HT-29 (cell line): ENCODE data around the gene KMT2B. TPM values are rescaled to one million over a fixed set of nuclear protein-coding genes. Genes with fewer than 3 reads are reported as not detected.

ENCODE experiments used
- DNase-seq: peaks from one replicate; pipeline ENCODE4 v3.0.0-alpha.2; 2015; ENCODE audit warnings: low spot score
- total RNA-seq: library from RNA; depleted of rRNA; stranded (reverse); fragments of >200 nt; shearing (Covaris generic); gene quantifications from 2 replicates; pipeline ENCODE4 v1.2.3, GENCODE V29; 2014

Gene KMT2B
- total RNA-seq, 1 experiment from 2014 or later: 29.3 TPM

DNA sequence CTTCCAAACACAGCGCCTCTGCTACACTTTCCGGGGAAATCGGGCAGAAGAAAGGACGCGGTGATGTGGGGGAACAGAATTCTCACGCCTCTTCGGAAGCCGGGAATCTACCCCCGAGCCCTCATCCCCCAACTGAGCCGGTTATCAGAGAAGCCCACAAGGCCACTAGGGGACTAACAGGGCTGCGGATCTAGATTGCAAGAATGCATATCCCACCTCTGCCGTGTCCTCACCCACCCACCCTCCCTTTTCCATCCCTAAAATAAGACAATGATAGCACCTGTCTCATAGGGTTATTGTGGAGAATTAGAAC lies 23.4 kb downstream of the KMT2B start:
- DNase-seq: no peak

- DNase-seq: no peak
These were observed 24.4 kb downstream of the KMT2B start, which contains the start of gene IGFLR1 for GRCh38 chr19:35742121-35742724. TSS of gene IGFLR1 (minus strand) at chr19:35742452. CDS start at chr19:35741180, 1,272 bp downstream.

DNA sequence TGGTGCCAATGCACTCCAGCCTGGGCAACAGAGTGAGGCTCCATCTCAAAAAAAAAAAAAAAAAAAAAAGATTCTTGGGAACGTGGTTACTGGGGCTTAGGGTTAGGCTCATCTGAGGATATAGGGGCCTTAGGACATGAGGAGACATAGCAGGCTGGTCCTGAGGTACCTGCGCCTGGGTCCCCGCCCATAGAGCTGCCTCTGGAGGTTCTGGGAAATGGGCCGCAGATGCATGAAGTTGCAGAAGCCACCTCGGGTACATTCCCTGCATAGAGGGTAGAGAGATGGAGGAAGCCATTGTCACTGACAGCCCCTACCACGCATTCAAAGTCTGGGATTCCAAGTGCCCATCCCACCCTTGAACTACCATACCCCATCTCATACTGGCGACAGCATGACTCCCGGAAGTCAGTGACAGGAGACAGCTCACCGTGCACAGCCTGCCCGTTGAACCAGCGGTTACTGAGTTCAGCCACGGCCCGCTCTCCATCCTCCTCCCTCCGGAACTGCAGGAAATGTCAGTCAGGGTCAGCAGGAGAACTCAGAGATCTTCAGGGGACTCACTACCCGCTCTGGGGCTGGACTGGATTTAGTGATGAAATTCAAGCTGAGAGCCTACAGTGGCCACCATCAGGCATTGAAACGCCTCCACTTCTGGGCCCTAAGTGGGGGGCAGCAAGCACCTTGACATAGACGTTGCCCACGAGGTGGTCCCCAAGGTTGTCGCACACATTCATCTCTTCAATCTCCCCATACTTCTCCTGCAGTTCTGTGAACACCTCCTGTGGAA lies 26.0 kb downstream of the KMT2B start:
- no peak for DNase-seq

DNA sequence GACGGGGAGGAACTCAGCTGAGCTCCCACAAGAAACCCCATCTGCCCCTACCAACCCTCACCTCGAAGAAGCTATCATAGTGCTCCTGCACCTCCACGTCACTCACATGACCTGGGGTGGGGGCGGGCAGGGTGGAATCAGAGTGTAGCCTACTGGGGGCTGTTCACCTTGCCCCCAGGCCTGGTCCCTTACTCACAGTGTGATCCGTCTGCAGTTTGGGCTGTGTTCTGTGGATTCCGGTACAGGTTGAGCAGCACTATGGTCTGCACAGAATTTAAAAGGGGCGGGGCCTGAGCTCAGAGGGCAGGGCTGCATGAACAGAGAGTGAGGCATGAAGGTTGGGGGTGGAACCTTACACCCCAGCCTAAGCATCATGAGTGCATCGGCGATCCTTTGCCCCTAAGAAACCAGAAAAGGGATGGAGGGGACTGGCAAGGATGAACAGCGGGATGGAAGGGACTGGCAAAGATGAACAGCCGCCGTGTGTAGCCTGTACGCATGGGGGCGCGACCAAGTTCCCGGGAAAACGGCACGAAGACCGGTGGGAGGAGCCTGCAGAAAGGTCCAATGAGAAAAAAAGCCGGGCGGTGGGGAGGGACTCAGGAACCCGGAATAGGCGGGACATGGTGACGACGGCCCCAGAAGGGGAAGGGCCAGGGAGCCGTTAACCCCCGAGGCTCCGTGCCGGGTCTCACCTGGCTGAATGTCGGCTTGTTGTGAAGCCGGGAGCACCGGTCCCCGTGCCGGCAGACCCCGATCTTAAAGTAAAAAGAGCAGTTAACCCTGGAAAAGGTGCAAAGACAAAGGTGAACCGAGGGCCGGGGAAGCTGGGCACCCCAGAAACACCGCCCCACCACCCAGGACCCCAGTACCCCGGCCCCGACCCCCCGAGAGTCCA lies 26.9 kb downstream of the KMT2B start:
- DNase-seq: peak; percentile 100

DNA sequence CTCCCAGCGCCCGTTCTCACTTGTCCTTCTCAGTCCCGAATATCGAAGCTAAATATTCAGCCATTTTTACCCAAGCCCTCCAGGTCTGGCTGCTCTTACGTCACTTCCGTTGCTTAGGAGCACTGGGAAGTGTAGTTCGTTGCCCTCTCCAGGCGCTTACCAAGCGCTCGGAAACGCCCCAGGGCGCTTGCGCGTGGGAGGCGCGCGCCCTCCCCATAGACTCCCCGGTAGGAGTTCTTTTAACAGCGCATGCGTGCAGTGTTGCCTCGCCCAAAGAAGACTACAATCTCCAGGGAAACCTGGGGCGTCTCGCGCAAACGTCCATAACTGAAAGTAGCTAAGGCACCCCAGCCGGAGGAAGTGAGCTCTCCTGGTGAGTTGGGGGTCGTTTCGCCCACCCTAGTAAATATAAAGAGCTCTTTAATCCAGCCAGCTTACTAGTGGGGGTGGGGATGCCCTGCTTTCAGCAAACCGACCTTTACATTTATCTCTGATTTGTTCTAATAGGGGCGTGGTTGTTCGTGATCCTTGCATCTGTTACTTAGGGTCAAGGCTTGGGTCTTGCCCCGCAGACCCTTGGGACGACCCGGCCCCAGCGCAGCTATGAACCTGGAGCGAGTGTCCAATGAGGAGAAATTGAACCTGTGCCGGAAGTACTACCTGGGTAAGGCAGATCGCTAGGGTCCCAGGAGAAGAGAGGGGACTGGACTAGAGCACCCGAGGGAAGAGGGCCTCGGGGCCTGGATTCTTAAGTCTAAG lies 27.7 kb downstream of the KMT2B start, which contains the start of the genes PSENEN and U2AF1L4:
Gene PSENEN, plus strand, starts transcription at position 324 of the 759 bp plus-strand sequence. Its CDS starts 280 bp downstream, at position 604.
Gene U2AF1L4, minus strand, starts transcription at position 91 of the 759 bp plus-strand sequence. Its CDS starts 27 bp downstream, at position 64.
- DNase-seq: peak; percentile 100

GRCh38 chr19:35746087-35746462 lies 28.3 kb downstream of the KMT2B start:
- no peak for DNase-seq

DNA sequence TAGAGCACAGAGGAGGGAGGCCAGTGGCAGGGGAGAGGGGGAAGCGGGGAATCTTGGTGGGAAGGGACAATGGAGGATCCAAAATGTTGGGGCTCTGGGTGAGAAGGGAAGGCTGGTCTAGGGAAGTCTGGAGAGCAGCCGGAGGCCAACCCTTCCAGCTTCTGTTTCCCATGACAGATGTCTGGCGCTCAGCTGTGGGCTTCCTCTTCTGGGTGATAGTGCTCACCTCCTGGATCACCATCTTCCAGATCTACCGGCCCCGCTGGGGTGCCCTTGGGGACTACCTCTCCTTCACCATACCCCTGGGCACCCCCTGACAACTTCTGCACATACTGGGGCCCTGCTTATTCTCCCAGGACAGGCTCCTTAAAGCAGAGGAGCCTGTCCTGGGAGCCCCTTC lies 28.7 kb downstream of the KMT2B start:
- no peak for DNase-seq

DNA sequence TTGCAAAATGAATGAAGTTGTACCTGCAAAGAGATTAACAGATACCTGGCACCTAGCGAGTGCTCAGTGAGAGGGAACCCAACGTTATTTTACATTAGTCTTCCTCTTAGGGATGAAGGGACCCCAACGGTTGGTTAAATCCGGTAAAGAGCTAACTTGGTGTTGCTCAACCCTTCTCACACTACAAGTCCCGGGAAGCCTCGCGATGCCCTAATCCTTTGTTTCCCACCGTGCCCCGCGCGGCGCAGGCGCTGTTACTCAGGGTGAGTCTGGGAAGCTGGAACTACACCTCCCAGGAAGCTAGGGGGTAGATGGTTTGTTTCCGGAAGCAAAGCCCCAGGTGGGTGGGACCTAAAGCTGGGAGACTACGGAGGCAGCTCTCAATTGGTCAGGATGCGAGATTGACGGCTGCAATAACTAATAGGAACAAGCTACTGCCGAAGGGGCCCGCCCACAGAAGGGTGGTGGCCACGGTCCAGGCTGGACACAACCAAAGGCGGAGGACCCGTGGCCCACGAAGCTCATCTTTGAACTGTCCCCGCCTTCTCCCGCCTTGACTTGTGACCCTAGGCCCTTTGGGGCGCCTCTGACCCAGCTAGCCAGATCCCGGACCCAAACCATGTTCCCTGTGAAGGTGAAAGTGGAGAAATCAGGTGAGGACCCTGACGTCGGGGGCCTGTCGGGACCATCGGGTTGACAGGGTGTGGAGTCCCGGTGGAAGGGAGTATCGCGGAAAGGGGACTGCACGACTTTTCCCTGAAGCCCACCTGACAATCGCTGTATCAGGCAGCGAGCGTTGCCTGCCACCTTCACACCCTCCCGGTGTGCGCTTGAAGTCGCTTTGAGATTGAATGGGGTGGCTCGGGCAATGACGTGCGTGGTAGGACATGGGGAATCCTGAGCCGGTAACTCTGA lies 30.6 kb downstream of the KMT2B start, which contains the start of gene LIN37:
Gene LIN37, plus strand, starts transcription at position 471 of the 915 bp plus-strand sequence. Its CDS starts 149 bp downstream, at position 620.
- peak; percentile 100 for DNase-seq

DNA sequence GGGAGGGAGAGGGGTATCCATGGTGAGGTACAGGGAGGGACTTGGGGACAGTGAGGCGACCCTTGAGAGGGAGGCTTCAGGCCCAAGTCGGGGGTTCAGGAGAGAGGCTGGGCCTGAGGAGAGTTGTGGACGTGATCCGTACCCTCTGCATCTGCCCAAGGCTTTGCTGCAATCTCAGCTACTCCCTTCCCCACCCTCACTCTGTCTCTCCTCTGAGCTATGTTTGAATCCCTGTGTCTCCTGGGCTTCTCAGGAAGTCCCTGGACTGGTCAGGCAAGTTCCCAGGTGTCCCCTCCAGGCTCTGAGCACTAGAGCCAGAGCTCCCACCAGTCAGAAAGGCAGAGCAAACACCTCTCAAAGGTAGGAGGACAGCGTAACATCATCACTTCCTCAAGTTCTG lies 32.4 kb downstream of the KMT2B start:
- DNase-seq: peak; percentile 88

GRCh38 chr19:35751839-35752745 lies 34.3 kb downstream of the KMT2B start:
- no peak for DNase-seq

DNA sequence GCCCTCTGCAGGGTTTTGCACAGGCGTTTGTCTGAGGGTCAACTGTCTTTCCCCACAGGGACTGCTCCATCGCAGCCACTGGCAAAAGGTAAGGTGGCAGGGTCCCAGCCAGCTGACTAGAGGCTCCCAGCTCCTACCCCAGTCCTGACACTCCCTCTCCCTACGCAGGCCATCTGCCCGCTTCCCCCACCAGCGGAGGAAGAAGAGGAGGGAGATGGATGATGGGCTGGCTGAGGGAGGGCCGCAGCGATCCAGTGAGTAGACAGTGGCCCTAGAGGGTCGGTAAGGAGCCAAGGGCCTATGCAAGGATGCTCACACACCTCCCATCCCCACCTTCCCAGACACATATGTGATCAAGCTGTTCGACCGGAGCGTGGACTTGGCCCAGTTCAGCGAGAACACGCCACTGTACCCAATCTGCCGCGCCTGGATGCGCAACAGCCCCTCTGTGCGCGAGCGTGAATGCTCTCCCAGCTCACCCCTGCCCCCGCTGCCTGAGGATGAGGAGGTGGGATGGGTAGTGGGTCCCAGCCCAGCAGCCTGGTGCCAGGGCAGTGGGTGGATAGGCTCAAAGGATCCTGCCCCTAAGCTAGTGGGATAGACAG lies 35.0 kb downstream of the KMT2B start:
- no peak for DNase-seq

GRCh38 chr19:35753634-35754369 lies 36.0 kb downstream of the KMT2B start:
- DNase-seq: no peak

- no peak for DNase-seq
These were observed 36.7 kb downstream of the KMT2B start for GRCh38 chr19:35754370-35755130.

DNA sequence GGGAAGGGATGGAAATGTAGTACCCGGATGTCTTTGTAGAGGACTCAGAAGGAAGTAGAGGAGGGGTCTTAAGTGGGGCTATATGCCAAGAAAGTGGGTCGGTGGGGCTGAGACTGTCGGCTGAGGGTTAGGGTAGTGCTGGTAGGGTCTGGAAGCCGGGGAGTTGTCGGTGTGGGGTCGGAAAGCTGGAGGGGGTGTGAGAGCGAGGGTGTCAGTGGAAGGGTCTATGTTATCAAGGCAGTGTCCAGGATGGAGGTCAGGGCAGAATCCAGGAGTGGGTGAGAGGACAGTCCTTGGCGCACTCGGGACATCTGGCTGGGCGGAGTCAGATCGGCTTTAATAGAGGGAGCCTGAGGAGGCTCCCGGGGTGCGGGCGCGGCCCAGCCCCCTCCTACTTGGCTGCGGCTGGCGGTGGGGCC lies 37.3 kb downstream of the KMT2B start:
- DNase-seq: no peak

GRCh38 chr19:35755550-35756376 lies 38.0 kb downstream of the KMT2B start:
- DNase-seq: peak; percentile 74
